22Rv1 (cell line): ENCODE data around the gene AMOTL2.

Experiments
- H3K27ac ChIP-seq: fragments of 450-650 bp; 2 replicates; pipeline ENCODE4 v1.5.1; 2017
- CTCF ChIP-seq: fragments of 450-650 bp; IDR thresholded peaks from 2 replicates; pipeline ENCODE4 v1.5.1; 2017; ENCODE audit warnings: mild to moderate bottlenecking
- ZFX ChIP-seq: fragments of 450-650 bp; IDR thresholded peaks from 2 replicates; pipeline ENCODE4 v1.6.1; 2017; ENCODE audit warnings: antibody characterized with exemption, borderline replicate concordance

The AMOTL2 gene

DNA sequence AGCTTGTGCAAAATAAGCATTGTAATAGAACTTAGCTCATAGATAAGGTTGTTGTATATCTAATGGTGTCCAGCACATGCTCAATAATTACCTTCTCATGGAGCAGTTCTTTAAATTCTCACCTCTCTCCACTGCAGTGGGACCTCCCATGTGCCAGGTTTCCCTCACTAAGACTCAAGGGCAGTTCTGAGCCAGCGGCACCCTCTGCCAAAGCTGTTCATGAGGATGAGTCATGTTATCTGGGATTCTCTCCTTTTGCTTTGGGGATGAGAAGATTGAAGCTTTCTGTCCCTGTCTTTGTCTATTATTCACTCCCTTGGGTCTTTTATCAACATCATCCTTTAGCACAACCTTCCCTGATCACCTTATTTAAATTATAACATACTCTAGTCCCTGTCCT lies 15.6 kb upstream of the AMOTL2 start:
- TF ChIP-seq ZFX (no peak), CTCF (no peak)

DNA sequence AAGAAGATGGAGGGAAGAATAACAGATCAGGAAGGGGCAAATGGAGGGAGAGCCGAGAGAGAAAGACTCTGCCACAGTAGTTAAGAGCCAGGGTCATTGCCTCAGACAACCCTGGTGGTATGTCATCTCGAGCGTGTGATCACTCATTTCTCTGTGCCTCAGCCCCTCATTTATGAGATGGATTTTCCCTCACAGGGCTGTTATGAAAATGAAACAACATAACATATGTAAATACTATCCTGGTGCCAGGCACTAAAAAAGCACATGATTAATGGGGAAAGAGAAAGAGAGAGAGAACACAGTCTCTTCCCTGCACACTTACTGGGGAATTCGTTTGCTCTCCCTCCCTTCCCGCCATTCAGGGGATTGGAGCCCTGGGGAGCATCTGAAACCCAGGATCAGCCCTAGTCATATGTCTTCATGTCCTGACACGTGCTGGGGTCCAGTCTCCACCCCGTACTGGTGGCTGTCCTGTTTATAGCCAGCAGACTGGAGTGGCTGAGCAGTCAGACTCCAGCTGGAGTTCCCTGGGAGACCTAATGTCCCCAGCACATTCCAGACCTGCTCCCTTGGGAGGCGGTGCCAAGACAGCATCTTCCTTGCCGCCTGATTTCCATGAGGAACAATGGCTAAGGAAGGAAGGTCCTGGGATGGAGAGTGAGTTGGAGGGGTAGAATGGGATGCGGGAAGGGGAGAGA lies 14.7 kb upstream of the AMOTL2 start:
- TF ChIP-seq CTCF (no peak), ZFX (no peak)
- H3K27ac ChIP-seq: no peak overlapping the region

More for the DNA sequence above, 15.6 kb upstream of the AMOTL2 start:
- H3K27ac ChIP-seq: no peak overlapping the region

GRCh38 chr3:134388292-134388691 lies 14.0 kb upstream of the AMOTL2 start:
- TF ChIP-seq CTCF (no peak), ZFX (no peak)
- H3K27ac ChIP-seq: no peak overlapping the region

- TF ChIP-seq CTCF (no peak), ZFX (no peak)
- H3K27ac ChIP-seq: no peak overlapping the region
Measured at GRCh38 chr3:134387293-134387692, 13.0 kb upstream of the AMOTL2 start.

GRCh38 chr3:134384963-134385362 lies 10.7 kb upstream of the AMOTL2 start:
- no peak for TF ChIP-seq CTCF
- TF ChIP-seq ZFX: no peak
- H3K27ac ChIP-seq: no peak overlapping the region

DNA sequence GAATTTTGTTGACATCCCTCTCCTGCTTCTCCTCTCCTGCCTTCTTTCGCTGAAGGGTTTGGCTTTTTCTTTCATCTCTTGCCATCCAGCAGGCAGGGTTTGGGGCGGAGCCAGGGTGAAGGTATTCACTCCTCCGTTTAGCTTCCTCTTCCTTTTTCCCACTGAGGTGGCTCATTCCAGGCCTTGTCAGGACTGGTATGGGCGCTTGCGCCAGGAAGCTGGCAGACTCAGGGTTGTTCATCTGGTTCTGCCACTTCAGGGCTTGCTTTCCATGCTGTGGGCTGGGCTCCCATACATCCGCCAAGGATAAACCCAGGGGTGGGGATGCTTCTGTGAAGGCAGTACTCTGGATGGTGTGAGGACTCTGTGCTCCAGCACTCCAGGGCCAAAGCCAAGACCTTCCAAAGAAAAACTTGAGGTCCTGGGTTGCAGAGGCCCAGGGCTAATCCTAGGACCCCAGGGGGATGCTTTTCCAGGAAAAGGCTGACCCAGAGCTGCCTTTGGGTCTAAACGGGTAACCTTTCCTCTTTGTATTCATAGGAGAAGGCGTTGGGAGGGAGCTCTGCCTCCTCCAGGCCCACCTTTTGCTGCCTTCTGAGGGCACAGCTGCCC lies 7.7 kb upstream of the AMOTL2 start:
- TF ChIP-seq ZFX: no peak
- no peak for TF ChIP-seq CTCF
- H3K27ac ChIP-seq: peak overlapping the region; percentile 50

- H3K27ac ChIP-seq: peak overlapping the region; percentile 50
- no peak for TF ChIP-seq ZFX
- TF ChIP-seq CTCF: no peak
Measured at GRCh38 chr3:134381076-134381475, 6.8 kb upstream of the AMOTL2 start.
